Sigmoid colon (tissue), 3 donors: ENCODE results near the gene ELOVL5.

ENCODE experiments used
- CTCF ChIP-seq, 4 experiments: fragments of 450-650 bp in 3 of 4; fragments of 200-600 bp in 1 of 4; IDR thresholded peaks; one replicate each; pipeline ENCODE4 v1.5.1; 2016 to 2019; ENCODE audit warnings: antibody characterized with exemption in 4 of 4, mild to moderate bottlenecking in 3 of 4, moderate library complexity in 2 of 4
- POLR2A ChIP-seq, 2 donors: fragments of 450-650 bp; IDR thresholded peaks; one replicate each; pipeline ENCODE4 v1.6.1; 2016; ENCODE audit warnings: antibody characterized with exemption in 2 of 2, mild to moderate bottlenecking in 2 of 2, moderate library complexity in 2 of 2

- no peak for TF ChIP-seq POLR2A (IDR thresholded peaks at IDR 0.05)
- TF ChIP-seq CTCF (IDR thresholded peaks at IDR 0.05): no peak
Measured at GRCh38 chr6:53282741-53283140, 66.0 kb downstream of the ELOVL5 start.
